GM20000 (cell line): Measurements from ENCODE around the gene DOCK10.

Experiments
- DNase-seq: peaks from one replicate; pipeline ENCODE4 v3.0.0; 2012; ENCODE audit warnings: low spot score
- CTCF ChIP-seq: IDR thresholded peaks from 2 replicates; pipeline ENCODE4 v1.5.1; 2012; ENCODE audit warnings: mild to moderate bottlenecking, control low read depth; ENCODE audit errors: extremely low read depth, missing control alignments

Gene DOCK10

DNA sequence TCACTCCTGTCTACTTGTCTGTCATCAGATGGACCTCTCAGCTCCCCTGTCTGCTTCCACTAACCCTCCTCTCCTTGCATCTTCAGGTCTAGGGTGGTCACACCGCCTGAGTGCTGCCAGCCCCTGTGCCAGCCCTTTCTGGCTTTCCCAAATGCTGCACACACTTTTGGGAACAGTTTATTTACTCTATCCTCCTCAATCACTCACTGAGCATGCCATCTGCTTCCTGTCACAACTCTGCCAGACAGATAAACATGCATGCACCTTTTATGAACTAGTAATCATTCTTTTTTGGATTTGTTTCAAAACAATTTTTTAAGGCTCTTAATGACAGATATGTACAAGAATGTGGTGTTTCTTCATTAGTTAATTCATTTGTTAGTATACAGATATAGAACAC is 269.8 kb downstream of the DOCK10 start:
- no peak for TF ChIP-seq CTCF

GRCh38 chr2:224769489-224769888 is 272.8 kb downstream of the DOCK10 start:
- TF ChIP-seq CTCF: no peak
- DNase-seq: no peak

More for the DNA sequence above, 269.8 kb downstream of the DOCK10 start:
- DNase-seq: no peak

DNA sequence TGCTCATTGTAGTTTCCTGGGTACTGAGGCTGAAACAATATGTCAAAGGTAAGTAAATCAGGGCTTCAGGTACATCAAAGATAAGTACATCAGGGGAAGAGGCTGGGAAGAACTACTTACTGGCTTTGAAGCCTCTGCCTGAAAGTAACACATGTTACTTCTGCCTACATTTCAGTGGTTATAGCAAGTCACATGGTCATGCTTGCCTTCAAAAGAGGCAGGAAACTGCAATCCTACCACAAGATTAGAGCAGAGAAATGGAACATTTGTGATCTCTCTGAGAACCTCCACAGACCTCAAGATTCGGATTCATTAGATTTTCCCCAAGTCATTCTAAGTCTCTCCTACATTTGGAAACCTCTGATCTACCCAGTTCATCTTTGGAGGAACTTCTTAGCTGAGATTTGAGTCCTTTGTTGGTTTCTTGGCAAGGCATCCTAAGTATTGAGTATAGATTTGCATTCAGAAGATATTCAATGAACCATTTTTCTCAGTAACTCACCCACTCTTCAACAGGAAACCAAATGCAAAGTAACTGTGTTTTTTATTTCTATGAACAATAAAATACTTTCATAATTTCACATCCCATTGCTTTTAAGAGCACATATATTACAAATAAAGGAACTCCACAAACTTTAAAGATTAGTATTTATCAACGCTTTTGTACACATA is 277.6 kb downstream of the DOCK10 start:
- no peak for TF ChIP-seq CTCF
- peak; percentile 17 for DNase-seq

DNA sequence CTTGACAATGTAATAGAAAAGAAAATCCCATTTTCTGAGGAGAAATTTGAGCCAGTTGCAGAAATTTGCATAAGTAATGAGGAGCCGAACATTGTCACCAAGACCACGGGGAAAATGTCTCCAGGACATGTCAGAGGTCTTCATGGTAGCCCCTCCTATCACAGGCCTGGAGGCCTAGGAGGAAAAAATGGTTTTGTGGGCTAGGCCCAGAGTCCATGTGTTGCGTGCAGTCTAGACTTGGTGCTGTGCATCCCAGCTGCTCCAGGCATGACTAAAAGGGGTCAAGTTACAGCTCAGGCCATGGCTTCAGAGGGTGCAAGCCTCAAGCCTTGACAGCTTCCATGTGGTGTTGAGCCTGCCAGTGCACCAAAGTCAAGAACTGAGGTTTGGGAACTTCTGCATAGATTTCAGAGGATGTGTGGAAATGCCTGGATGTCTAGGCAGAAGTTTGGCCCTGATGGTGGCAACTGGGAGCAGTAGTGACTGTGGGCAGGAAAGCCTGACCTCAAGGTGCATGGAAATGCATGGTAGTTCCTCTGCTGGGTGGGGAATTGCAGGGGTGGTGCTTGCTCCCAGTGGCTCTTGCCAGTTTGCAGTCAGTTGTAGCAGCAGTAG is 284.2 kb downstream of the DOCK10 start:
- no peak for DNase-seq
- TF ChIP-seq CTCF: no peak

DNA sequence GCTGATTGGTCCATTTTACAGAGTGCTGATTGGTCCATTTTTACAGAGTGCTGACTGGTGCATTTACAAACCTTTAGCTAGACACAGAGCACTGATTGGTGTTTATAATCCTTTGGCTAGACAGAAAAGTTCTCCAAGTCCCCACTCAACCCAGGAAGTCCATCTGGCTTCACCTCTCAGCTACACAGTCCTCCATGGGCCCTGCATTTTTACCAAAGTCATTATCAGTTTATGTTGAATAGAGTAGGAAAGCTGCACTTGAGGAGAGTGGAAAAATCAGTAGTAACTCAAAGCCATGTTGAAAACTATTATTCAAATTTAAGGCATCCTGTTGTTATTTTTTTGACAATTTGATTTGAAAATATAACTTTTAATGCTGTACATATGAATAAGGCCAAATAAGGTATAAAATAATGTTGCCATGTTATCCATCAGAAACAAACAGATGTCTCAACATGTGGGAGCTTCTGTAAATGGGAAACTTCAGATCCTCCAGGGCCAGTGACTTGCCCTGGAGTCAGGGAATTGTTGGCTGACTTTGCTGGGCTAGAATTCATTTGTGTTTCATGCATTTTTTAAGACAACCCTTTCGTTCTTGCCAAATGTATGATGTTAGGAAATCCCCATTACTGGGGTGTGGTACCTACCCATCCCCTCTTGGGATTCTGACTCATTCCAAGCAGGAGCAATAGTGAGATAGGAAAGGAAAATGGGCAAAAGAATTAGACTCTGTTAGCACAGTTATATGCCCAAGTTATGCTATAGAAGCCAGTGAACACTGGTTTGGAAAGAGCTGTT is 288.3 kb downstream of the DOCK10 start:
- no peak for DNase-seq
- TF ChIP-seq CTCF: no peak

GRCh38 chr2:224751996-224752698 is 290.1 kb downstream of the DOCK10 start:
- peak; percentile 23 for DNase-seq
- no peak for TF ChIP-seq CTCF

GRCh38 chr2:224749136-224749535 is 293.1 kb downstream of the DOCK10 start:
- DNase-seq: no peak
- no peak for TF ChIP-seq CTCF
